Effector CD4-positive, alpha-beta T cell (primary cell): ENCODE data around the gene SPOCK1.

Experiments used
- DNase-seq: peaks from one replicate; pipeline ENCODE4 v3.0.0-alpha.2; 2020

Gene SPOCK1

DNA sequence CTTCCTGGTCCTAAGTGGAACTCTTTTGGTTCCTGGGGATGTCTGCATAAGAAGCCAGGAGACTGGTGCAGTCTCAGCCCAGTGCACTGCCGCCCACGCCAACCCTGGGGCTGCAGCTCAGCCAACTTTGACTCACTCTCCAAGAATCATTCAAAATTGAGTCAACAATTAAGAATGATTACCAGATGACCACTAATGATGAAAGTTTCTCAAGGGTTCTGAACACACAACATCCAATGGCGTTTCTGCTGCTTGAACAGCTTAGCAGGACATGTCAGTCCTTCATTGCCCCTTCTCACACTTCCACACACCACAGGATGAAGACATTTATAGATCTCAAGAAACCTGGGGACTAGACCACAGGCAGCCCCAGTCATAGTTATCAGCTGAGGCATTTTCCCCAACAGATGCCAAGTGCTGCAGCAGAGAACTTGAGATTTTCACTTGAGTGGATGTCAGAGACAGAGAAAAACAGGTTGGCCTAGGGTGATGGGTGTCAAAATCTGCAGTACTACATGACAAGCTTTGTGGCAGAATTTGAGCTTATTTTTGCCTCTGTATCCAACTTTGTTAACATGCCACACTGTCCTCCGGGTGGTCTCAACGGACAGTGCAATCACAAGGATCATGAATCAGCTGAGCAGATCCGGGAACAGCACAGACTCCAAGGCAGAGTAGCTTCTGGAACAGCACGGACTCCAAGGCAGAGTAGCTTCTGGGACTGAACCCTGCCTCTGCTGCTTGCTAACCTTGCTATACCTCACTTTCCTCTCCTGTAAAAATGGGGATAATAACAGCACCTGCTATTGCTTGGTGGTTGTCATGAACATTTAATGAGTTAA lies 356.1 kb downstream of the SPOCK1 start:
- no peak for DNase-seq

DNA sequence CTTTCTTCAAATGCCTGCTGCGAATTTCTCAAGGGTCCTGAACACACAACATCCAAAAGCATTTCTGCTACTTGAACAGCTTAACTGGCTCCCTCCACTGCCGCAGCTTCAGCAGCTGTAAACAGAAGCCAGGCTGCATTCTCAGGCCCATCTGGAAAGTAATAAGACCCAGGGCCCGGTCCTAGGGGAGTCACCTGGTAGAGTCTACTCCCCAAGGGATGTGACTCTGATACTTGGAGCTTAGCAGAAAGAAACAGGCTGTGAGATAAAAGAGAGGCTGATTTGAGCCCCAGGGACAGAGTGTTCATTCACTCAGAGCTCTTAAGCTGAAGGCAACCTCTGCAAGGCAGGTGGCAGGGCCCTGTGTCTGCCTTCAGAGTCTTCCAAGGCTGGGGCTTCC lies 356.8 kb downstream of the SPOCK1 start:
- no peak for DNase-seq

GRCh38 chr5:137141779-137142178 lies 357.3 kb downstream of the SPOCK1 start:
- DNase-seq, result no peak

GRCh38 chr5:137136991-137137632 lies 362.0 kb downstream of the SPOCK1 start:
- DNase-seq, result no peak

DNA sequence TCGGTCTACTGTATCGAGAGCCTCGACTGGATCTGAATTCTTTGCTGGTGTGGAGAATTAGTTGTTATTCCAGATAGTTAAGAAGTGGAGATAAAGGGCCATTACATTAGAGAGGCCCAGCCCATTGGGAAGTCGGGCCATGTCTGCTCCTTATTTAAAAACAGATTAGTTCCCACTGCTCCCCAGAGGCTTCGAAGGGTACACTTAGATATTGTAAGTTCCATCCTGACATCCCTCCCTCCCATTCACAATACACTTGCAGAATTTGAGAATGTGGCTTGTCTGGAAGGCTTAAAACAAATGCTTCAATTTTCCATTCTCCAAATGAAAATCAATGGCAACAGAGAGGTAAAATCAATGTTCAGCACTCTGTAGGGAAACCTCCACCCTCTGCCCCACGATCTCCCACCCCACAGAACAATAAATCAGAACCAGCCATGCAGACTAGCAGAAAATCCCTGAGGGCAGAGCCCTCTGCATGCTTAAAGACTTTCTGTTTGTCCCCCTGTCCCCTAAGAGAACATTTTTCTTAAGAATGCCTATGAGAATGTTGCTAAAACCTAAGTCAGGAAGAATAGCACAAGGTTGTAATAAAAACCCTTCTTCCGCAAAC lies 364.1 kb downstream of the SPOCK1 start:
- DNase-seq, result no peak

GRCh38 chr5:137129886-137130680 lies 369.0 kb downstream of the SPOCK1 start:
- DNase-seq, result no peak

GRCh38 chr5:137128012-137128411 lies 371.1 kb downstream of the SPOCK1 start:
- no peak for DNase-seq

DNA sequence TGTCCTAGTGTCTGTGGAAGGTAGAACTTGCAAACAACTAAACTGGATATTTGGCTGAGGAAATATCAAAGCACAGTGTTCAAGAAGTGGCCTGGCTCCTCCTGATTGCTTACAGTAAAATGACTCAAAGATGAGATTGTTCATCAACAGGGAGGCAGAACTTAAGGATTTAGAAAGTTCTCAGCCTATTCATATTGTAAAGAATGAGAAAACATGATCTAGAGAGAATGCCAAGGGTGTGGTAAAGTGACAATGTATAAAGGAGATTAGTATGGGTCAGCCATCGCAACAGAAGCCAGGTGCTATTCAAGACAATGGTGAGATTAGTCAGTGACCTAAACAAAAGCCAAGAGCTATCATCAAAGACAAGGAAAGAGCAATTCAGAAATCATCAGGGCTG lies 372.3 kb downstream of the SPOCK1 start:
- DNase-seq, result no peak

- DNase-seq, result no peak
Measured at GRCh38 chr5:137122558-137122957, 376.6 kb downstream of the SPOCK1 start.

GRCh38 chr5:137122075-137122474 lies 377.1 kb downstream of the SPOCK1 start:
- no peak for DNase-seq

- DNase-seq, result no peak
Measured at GRCh38 chr5:137119321-137119720, 379.8 kb downstream of the SPOCK1 start.

DNA sequence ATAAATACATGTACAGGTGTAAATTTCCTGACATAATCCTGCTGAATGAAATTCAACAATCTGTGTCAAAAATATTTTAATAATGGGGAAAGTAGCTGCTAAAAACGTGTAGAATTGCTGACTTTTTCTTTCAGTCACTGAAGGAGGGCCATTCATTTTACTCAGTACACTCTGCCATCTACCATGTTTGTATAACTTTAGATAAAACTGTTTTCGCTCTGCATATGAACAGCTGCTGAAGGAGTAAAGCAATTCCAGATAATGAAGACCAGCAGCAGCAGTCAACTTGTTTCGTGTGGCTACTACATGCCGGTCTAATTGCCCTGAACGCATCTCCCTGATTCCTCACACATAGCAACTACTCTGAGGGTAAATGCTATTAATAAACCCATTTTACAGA lies 380.5 kb downstream of the SPOCK1 start:
- DNase-seq, result no peak

DNA sequence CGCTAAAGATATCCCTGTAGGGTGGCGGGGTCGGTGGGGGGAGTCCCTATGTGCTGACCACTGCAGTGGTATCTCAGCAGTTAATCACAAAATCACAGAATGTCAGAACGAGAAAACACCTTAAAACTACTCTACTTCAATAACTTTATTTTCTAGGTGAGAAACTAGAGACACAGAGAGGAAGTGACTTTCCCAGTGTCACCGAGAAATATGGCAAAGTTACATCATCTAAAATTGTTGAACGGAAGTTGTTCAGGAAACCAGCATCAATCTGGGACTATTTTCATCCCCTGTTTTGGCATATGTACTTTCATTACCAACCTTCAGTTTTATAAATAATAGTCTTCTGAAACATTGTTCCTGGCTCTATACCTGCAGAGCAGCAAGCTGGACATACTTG lies 384.0 kb downstream of the SPOCK1 start:
- DNase-seq, result no peak

DNA sequence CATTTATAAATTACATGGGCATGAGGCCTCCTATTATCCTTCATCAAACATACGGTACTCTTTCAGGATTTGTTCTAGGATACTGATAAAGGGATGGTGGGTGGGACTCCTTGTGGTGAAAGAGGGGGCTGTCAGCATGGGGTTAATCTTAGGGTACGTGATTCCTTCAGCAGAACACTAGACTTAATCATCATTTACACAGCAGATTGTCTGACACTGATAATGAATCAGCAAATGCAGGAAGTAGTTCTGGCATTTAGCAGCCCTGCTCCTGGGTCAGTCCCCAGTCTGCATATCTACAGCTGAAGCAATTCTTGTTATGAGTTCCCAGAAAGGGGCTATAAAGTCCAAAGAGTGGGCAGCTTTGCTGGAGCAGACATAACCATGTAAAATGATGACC lies 384.6 kb downstream of the SPOCK1 start:
- no peak for DNase-seq

DNA sequence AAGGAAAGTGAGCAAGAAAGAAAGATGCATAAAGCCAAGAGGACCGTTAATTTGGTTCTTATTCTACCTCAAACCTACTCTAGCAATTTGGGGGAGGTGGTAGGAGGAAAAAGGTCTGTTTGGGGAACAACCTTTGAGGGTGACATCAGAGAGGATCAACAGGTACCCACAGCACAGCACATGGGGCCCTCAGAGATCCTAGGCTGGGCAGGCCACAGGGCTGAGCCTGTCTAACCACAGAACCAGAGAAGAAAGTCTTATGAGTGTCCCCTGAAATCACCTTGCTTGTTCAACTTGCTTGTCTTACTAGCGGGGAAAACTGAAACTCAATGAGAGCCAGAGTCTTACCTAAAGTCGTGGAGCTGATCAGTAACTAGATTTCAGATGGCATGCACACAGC lies 385.2 kb downstream of the SPOCK1 start:
- no peak for DNase-seq

GRCh38 chr5:137113161-137113560 lies 386.0 kb downstream of the SPOCK1 start:
- DNase-seq, result no peak

GRCh38 chr5:137105351-137106035 lies 393.6 kb downstream of the SPOCK1 start:
- no peak for DNase-seq

DNA sequence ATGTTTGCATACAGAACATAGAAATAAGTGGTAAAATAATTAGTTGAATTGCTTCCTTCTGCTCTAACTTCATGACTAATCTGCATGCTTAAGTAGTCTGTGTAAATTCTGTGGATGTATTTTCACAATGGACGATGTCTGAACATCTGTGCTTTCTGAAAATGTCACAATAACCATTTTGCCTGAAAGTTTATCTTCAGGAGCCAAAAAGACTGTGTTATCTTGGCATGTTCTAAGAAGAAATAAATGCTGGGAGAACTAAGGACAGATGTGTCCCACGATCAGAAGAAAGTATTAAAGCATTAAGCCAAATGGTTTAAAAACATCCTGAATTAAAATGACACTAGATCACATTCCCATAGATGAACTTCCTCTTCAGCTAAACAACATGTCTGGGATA lies 397.6 kb downstream of the SPOCK1 start:
- DNase-seq, result no peak

GRCh38 chr5:137099651-137100050 lies 399.5 kb downstream of the SPOCK1 start:
- no peak for DNase-seq

DNA sequence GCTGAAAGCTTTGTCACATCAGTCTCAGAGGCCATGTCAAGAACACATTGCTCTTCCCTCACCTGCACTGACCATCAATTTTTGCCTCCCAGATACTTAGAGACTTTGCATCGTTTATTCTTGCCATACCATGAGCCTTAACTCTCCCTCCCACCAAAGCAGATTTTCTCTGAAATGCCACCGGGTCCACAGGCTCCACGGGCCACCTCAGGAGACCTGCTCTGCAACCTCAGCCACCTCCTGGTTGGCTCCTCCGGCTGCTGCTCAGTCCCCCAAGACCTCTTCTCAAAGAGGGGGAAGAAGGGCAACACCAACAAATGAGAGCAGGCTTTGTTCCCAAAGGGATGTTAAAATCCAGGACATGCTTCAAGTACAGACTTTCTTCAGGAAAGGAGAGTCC lies 400.5 kb downstream of the SPOCK1 start:
- DNase-seq, result no peak

DNA sequence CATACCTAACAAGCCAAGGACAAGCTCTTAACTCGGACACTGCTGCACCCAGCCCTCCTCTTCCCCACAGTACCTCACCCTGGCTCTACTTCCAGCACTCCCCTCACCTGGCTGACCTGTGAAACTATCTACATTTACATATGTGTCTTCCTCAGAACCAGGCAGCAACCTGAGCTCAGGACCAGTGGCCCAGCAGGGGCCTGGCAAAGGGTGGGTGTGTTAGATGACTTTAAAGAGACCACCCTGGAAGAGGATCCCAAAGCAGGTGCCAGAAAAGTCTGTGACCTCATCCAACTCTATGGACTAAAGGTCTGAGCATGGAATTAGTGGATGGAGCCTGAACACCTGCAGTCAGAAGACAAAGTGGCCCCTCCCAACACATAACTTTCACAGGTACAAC lies 400.9 kb downstream of the SPOCK1 start:
- no peak for DNase-seq

- no peak for DNase-seq
Measured at GRCh38 chr5:137097203-137097602, 401.9 kb downstream of the SPOCK1 start.
